ENCODE measurements around the gene VSNL1. TPM values are rescaled to one million over a fixed set of nuclear protein-coding genes. Genes with fewer than 3 reads are reported as not detected.

Gene VSNL1
- total and polyA plus RNA-seq, 7 donors: 0.27 to 5.1 (median 1.1) TPM; not detected in 2

- Histone ChIP-seq H3K9me3 (no peaks in the 10 kb centered on the region), H3K4me1 (no peaks in the 10 kb centered on the region), H3K36me3 (no peaks in the 10 kb centered on the region), H3K4me3 (no peak overlapping the region), H3K27ac (no peak overlapping the region), H3K27me3 (no peaks in the 10 kb centered on the region)
- 21 to 65% methylated on average over 3 of the region's 3 CpGs for WGBS, 2 donors
- intact Hi-C loops (cut with DNase I): no loop called here
- DNase-seq: no peak
- TF ChIP-seq POLR2A (IDR thresholded peaks at IDR 0.05): no peak
- TF ChIP-seq EP300 (IDR thresholded peaks at IDR 0.05): no peak
- TF ChIP-seq POLR2AphosphoS5 (IDR thresholded peaks at IDR 0.05): no peak
- TF ChIP-seq, protein P1, sequence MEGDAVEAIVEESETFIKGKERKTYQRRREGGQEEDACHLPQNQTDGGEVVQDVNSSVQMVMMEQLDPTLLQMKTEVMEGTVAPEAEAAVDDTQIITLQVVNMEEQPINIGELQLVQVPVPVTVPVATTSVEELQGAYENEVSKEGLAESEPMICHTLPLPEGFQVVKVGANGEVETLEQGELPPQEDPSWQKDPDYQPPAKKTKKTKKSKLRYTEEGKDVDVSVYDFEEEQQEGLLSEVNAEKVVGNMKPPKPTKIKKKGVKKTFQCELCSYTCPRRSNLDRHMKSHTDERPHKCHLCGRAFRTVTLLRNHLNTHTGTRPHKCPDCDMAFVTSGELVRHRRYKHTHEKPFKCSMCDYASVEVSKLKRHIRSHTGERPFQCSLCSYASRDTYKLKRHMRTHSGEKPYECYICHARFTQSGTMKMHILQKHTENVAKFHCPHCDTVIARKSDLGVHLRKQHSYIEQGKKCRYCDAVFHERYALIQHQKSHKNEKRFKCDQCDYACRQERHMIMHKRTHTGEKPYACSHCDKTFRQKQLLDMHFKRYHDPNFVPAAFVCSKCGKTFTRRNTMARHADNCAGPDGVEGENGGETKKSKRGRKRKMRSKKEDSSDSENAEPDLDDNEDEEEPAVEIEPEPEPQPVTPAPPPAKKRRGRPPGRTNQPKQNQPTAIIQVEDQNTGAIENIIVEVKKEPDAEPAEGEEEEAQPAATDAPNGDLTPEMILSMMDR (IDR thresholded peaks at IDR 0.05): no peak
These were observed 39.3 kb downstream of the VSNL1 start for GRCh38 chr2:17579605-17580318.

- intact Hi-C loops (cut with DNase I): no loop called here
- no peak overlapping the region for H3K4me3 ChIP-seq
- no peaks in the 10 kb centered on the region for H3K36me3 ChIP-seq
- TF ChIP-seq, protein P1 (IDR thresholded peaks at IDR 0.05): no peak
- TF ChIP-seq POLR2AphosphoS5 (IDR thresholded peaks at IDR 0.05) (no peak), EP300 (IDR thresholded peaks at IDR 0.05) (no peak), POLR2A (IDR thresholded peaks at IDR 0.05) (no peak)
- H3K27ac ChIP-seq: no peak overlapping the region
- H3K27me3 ChIP-seq: no peaks in the 10 kb centered on the region
- H3K4me1 ChIP-seq: no peaks in the 10 kb centered on the region
- H3K9me3 ChIP-seq: no peaks in the 10 kb centered on the region
- WGBS, 2 donors: 17 to 63% methylated on average over 2 of the region's 2 CpGs
- no peak for DNase-seq
These were observed 39.8 kb downstream of the VSNL1 start for GRCh38 chr2:17580319-17580715.

GRCh38 chr2:17581831-17582230 lies 41.3 kb downstream of the VSNL1 start:
- intact Hi-C loops (cut with DNase I): no loop called here
- H3K27ac ChIP-seq: no peak overlapping the region
- no peaks in the 10 kb centered on the region for H3K27me3 ChIP-seq
- no peaks in the 10 kb centered on the region for H3K4me1 ChIP-seq
- no peaks in the 10 kb centered on the region for H3K36me3 ChIP-seq
- no peak for DNase-seq
- TF ChIP-seq, protein P1 (IDR thresholded peaks at IDR 0.05): no peak
- TF ChIP-seq POLR2AphosphoS5 (IDR thresholded peaks at IDR 0.05) (no peak), EP300 (IDR thresholded peaks at IDR 0.05) (no peak), POLR2A (IDR thresholded peaks at IDR 0.05) (no peak)
- WGBS, 2 donors: 82 to 86% methylated on average over 2 of the region's 2 CpGs
- no peak overlapping the region for H3K4me3 ChIP-seq
- no peaks in the 10 kb centered on the region for H3K9me3 ChIP-seq

GRCh38 chr2:17583166-17583565 lies 42.7 kb downstream of the VSNL1 start:
- intact Hi-C loops (cut with DNase I): no loop called here
- no peaks in the 10 kb centered on the region for H3K36me3 ChIP-seq
- H3K27me3 ChIP-seq: no peaks in the 10 kb centered on the region
- no peak for DNase-seq
- no peak for TF ChIP-seq EP300 (IDR thresholded peaks at IDR 0.05)
- no peak for TF ChIP-seq POLR2A (IDR thresholded peaks at IDR 0.05)
- TF ChIP-seq, protein P1 (IDR thresholded peaks at IDR 0.05): no peak
- 82 to 91% methylated on average over 2 of the region's 2 CpGs for WGBS, 2 donors
- H3K27ac ChIP-seq: no peak overlapping the region
- no peaks in the 10 kb centered on the region for H3K9me3 ChIP-seq
- H3K4me3 ChIP-seq: no peak overlapping the region
- no peaks in the 10 kb centered on the region for H3K4me1 ChIP-seq

- Histone ChIP-seq H3K27me3 (no peaks in the 10 kb centered on the region), H3K36me3 (no peaks in the 10 kb centered on the region), H3K9me3 (no peaks in the 10 kb centered on the region), H3K4me3 (no peak overlapping the region), H3K27ac (no peak overlapping the region), H3K4me1 (no peaks in the 10 kb centered on the region)
- TF ChIP-seq EP300 (IDR thresholded peaks at IDR 0.05) (no peak), POLR2AphosphoS5 (IDR thresholded peaks at IDR 0.05) (no peak), POLR2A (IDR thresholded peaks at IDR 0.05) (no peak)
- TF ChIP-seq, protein P1 (IDR thresholded peaks at IDR 0.05): no peak
- intact Hi-C loops (cut with DNase I): no loop called here
- WGBS, 2 donors: 88 to 90% methylated on average over 3 of the region's 3 CpGs
- DNase-seq: no peak
These were observed 43.1 kb downstream of the VSNL1 start for GRCh38 chr2:17583646-17584045.
